ENCODE results near the gene IGSF21. TPM values are rescaled to one million over a fixed set of nuclear protein-coding genes. Genes with fewer than 3 reads are reported as not detected.

Gene IGSF21
- total RNA-seq, 4 donors from 2014 or later: 4.7 to 10.2 (median 5.9) TPM

GRCh38 chr1:18182398-18183160, 75.0 kb downstream of the IGSF21 start:
- no peaks in the 10 kb centered on the region for H3K4me1 ChIP-seq
- TF ChIP-seq CTCF (IDR thresholded peaks at IDR 0.05) (no peak), POLR2A (IDR thresholded peaks at IDR 0.05) (no peak), EP300 (IDR thresholded peaks at IDR 0.05) (no peak)
- H3K9me3 ChIP-seq: no peaks in the 10 kb centered on the region
- no peak for DNase-seq (ENCODE audit: low spot score in 2 of 2)
- H3K27me3 ChIP-seq: peaks cover 0 to 29% of the 10 kb centered on the region in 2 donors
- H3K27ac ChIP-seq: no peak overlapping the region
- no peak overlapping the region for H3K4me3 ChIP-seq
- WGBS, 2 donors: 41 to 47% methylated on average over 13 of the region's 13 CpGs
- H3K36me3 ChIP-seq: no peaks in the 10 kb centered on the region

- WGBS, 2 donors: 44 to 47% methylated on average over 7 of the region's 7 CpGs
- H3K4me3 ChIP-seq: no peak overlapping the region
- H3K27ac ChIP-seq: no peak overlapping the region
- H3K9me3 ChIP-seq: no peaks in the 10 kb centered on the region
- H3K27me3 ChIP-seq: peaks cover 0 to 20% of the 10 kb centered on the region in 2 donors
- H3K4me1 ChIP-seq: no peaks in the 10 kb centered on the region
- DNase-seq (ENCODE audit: low spot score in 2 of 2): no peak
- H3K36me3 ChIP-seq: no peaks in the 10 kb centered on the region
- no peak for TF ChIP-seq EP300 (IDR thresholded peaks at IDR 0.05)
- TF ChIP-seq POLR2A (IDR thresholded peaks at IDR 0.05): no peak
- TF ChIP-seq CTCF (IDR thresholded peaks at IDR 0.05): no peak
Observed at GRCh38 chr1:18183533-18183932, 75.9 kb downstream of the IGSF21 start.

GRCh38 chr1:18187054-18187453, 79.5 kb downstream of the IGSF21 start:
- no peaks in the 10 kb centered on the region for H3K9me3 ChIP-seq
- WGBS, 2 donors: 69 to 78% methylated on average over 5 of the region's 5 CpGs
- no peak for DNase-seq (ENCODE audit: low spot score in 2 of 2)
- no peaks in the 10 kb centered on the region for H3K36me3 ChIP-seq
- no peak for TF ChIP-seq EP300 (IDR thresholded peaks at IDR 0.05)
- no peak for TF ChIP-seq CTCF (IDR thresholded peaks at IDR 0.05)
- no peak overlapping the region for H3K27ac ChIP-seq
- H3K4me3 ChIP-seq: no peak overlapping the region
- H3K27me3 ChIP-seq: peaks cover 0 to 20% of the 10 kb centered on the region in 2 donors
- H3K4me1 ChIP-seq: no peaks in the 10 kb centered on the region

- peaks cover 0 to 24% of the 10 kb centered on the region in 2 donors for H3K27me3 ChIP-seq
- H3K36me3 ChIP-seq: no peaks in the 10 kb centered on the region
- DNase-seq (ENCODE audit: low spot score in 2 of 2): no peak
- no peaks in the 10 kb centered on the region for H3K4me1 ChIP-seq
- 83 to 89% methylated on average over 8 to 9 of the region's 9 CpGs for WGBS, 2 donors
- no peak overlapping the region for H3K27ac ChIP-seq
- H3K9me3 ChIP-seq: no peaks in the 10 kb centered on the region
- no peak overlapping the region for H3K4me3 ChIP-seq
- no peak for TF ChIP-seq CTCF (IDR thresholded peaks at IDR 0.05)
- no peak for TF ChIP-seq POLR2A (IDR thresholded peaks at IDR 0.05)
Observed at GRCh38 chr1:18188820-18189517, 81.4 kb downstream of the IGSF21 start.

- H3K27me3 ChIP-seq: peaks cover 0 to 16% of the 10 kb centered on the region in 2 donors
- H3K27ac ChIP-seq: no peak overlapping the region
- H3K9me3 ChIP-seq: no peaks in the 10 kb centered on the region
- H3K36me3 ChIP-seq: no peaks in the 10 kb centered on the region
- H3K4me3 ChIP-seq: no peak overlapping the region
- 20 to 37% methylated on average over 5 to 7 of the region's 7 CpGs for WGBS, 2 donors
- no peak for TF ChIP-seq CTCF (IDR thresholded peaks at IDR 0.05)
- TF ChIP-seq EP300 (IDR thresholded peaks at IDR 0.05): no peak
- no peak for TF ChIP-seq POLR2A (IDR thresholded peaks at IDR 0.05)
- no peak for DNase-seq (ENCODE audit: low spot score in 2 of 2)
- H3K4me1 ChIP-seq: no peaks in the 10 kb centered on the region
Observed at GRCh38 chr1:18190598-18190997, 83.0 kb downstream of the IGSF21 start.

Measured in tibial nerve (tissue), 4 donors.